Effector memory CD4-positive, alpha-beta T cell (primary cell): ENCODE data around the gene SLCO3A1.

Experiments
- DNase-seq, 3 donors: peaks; one replicate each; pipeline ENCODE4 v3.0.0-alpha.2; 2020
- H3K27ac ChIP-seq: 2 replicates; pipeline ENCODE4 v1.7.0; 2013; ENCODE audit warnings: mild to moderate bottlenecking, low read length, moderate library complexity; ENCODE audit not compliant: insufficient read depth, poor library complexity, severe bottlenecking
- H3K27me3 ChIP-seq: replicated peaks from 2 replicates; pipeline ENCODE4 v1.7.0; 2013; ENCODE audit warnings: mild to moderate bottlenecking, low read length; ENCODE audit not compliant: insufficient read depth, control insufficient read depth, poor library complexity, severe bottlenecking
- H3K36me3 ChIP-seq: 2 replicates; pipeline ENCODE4 v1.7.0; 2013; ENCODE audit warnings: mild to moderate bottlenecking, low read length, moderate library complexity; ENCODE audit not compliant: control insufficient read depth, insufficient read depth
- H3K4me1 ChIP-seq: 2 replicates; pipeline ENCODE4 v1.7.0; 2013; ENCODE audit warnings: low read length, mild to moderate bottlenecking; ENCODE audit not compliant: control insufficient read depth, insufficient read depth, poor library complexity, severe bottlenecking
- H3K4me3 ChIP-seq: 2 replicates; pipeline ENCODE4 v1.7.0; 2013; ENCODE audit warnings: low read length, low read depth, mild to moderate bottlenecking; ENCODE audit not compliant: insufficient read depth, poor library complexity, severe bottlenecking
- H3K9me3 ChIP-seq: 2 replicates; pipeline ENCODE4 v1.7.0; 2013; ENCODE audit warnings: mild to moderate bottlenecking, low read length, moderate library complexity; ENCODE audit not compliant: control insufficient read depth

The SLCO3A1 gene

GRCh38 chr15:91919014-91919534, 65.6 kb downstream of the SLCO3A1 start:
- Histone ChIP-seq H3K9me3 (no peaks in the 10 kb centered on the region), H3K27ac (no peak overlapping the region), H3K4me1 (peaks cover 19% of the 10 kb centered on the region), H3K36me3 (peaks cover 18% of the 10 kb centered on the region), H3K27me3 (no peaks in the 10 kb centered on the region), H3K4me3 (no peak overlapping the region)
- no peak for DNase-seq

DNA sequence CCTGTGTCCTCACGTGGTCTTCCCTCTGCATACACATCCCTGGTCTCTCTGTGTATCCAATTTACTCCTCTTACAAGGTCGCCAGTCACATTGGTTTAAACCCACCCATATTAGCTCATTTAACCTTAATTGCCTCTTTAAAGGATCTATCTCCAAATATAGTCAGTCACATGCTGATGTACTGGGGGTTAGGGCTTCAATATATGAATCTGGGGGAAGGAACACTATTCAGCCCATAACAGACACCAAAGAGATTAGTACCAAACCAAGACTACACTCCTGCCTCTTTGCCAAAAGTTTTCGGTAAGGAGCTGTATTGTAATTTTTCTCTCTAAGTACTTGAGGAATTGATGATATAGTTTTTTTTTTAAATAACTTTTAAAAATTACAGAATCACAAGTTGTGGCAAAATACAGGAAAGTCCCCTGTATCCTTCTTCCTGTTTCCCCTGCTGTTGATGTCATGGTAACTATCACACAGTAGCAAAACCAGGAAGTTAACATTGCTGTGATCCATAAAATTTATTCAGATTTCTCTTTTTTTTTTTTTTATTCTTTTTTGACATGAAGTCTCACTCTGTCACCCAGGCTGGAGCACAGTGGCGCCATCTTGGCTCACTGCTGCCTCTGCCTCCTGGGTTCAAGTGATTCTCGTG, 67.8 kb downstream of the SLCO3A1 start:
- H3K27ac ChIP-seq, result peak overlapping the region; percentile 35
- no peaks in the 10 kb centered on the region for H3K27me3 ChIP-seq
- peaks cover 12% of the 10 kb centered on the region for H3K36me3 ChIP-seq
- peaks cover 19% of the 10 kb centered on the region for H3K4me1 ChIP-seq
- no peak for DNase-seq
- no peaks in the 10 kb centered on the region for H3K9me3 ChIP-seq
- no peak overlapping the region for H3K4me3 ChIP-seq

- Histone ChIP-seq H3K27ac (no peak overlapping the region), H3K9me3 (no peaks in the 10 kb centered on the region), H3K36me3 (peaks cover 7% of the 10 kb centered on the region), H3K4me1 (peaks cover 21% of the 10 kb centered on the region), H3K4me3 (no peak overlapping the region), H3K27me3 (no peaks in the 10 kb centered on the region)
- DNase-seq, result no peak
Measured at GRCh38 chr15:91921843-91922198, 68.3 kb downstream of the SLCO3A1 start.

DNA sequence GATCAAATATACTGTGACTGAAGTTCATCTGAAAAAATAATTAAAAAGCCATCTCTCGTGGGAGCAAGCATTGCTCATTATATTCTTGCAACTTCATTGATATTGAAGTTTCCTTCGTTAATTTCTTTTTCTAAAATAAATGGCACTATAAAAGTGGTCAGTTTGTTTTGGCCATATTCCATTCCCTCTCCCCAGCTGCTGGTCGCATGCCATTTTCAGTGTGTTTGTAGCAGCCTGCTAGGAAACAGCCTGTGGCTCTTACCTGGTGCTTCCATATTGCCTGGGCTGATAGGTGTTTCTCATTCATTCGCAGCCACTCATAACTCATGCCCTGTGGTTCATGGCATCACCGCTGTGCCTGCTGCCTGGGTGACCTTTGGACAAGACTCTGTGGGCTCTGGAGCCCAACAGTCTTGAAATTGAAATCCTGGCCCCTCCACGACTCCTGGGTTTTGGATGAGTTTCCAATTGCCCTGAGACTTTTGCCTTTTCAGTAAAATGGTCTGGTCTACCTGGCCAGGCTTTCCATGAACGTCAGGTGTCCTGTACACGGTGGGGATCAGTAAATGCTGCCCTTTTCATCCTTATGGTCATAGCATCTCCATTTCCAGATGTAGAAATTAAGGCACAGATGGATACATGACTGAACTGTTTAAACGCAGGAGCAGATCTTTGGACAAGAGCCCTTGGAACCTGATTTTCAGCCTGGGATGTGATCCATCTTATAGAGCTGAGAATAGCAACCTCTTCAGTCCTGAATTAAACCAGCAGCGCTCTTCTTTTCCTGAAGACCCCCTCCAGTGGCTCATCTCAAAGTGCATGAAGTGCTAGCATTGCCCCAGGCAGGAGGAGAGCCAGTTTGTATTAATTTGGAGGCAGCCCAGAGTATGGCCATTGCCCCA, 69.4 kb downstream of the SLCO3A1 start:
- DNase-seq, result no peak
- Histone ChIP-seq H3K4me3 (no peak overlapping the region), H3K27ac (no peak overlapping the region), H3K9me3 (no peaks in the 10 kb centered on the region), H3K4me1 (peaks cover 27% of the 10 kb centered on the region), H3K36me3 (no peaks in the 10 kb centered on the region), H3K27me3 (no peaks in the 10 kb centered on the region)

DNA sequence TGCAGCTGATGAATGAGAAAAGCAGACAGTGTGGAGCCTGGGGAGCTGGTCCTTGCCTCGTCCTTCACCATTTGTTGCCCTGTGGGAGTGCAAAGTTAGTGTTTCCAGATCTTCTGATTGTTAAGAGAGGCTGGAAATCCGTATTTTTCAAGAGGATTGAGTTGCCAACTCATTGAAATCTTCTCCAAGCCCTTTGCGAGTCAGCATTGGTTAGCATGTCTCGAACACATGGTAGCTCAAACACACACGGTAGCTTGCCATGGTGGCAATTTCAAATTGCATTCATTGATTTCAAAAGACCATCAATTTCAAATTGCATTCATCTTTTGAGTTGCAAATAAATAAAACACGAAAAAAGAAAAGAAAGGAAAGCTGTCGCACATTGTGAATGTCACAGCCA, 70.7 kb downstream of the SLCO3A1 start:
- no peak for DNase-seq
- H3K36me3 ChIP-seq, result no peaks in the 10 kb centered on the region
- peaks cover 27% of the 10 kb centered on the region for H3K4me1 ChIP-seq
- no peaks in the 10 kb centered on the region for H3K9me3 ChIP-seq
- no peaks in the 10 kb centered on the region for H3K27me3 ChIP-seq
- no peak overlapping the region for H3K27ac ChIP-seq
- H3K4me3 ChIP-seq, result no peak overlapping the region

DNA sequence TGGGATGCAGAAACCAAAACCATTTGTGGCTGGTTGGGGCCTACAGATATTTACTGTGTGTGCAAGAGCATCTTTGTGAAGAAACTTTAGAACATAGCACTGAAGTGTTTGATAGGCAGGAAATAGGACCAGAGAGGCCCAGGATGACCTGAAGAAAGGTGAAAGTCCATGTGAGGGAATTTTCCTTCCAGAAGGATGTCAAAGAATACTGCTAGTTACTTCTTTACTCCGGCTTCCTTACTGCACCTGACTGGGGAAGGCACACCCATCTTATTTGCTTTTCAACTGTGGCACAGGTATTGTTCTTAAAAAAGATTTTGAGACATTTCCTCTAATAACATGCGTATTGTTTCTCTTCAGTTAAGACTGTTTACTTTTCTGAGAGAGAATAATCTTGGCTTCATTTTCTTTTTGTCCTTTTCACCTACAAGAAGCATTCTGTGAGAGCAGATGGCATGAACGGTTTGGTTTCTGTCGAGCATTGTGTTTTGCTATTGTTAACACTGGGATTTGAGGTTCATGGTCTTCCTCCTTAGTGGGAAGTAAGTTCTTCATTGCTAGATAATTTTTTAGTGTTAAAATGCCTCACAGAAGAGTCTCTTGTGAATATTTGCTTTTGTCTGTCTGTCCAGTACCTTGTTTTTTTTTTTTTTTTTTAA, 71.5 kb downstream of the SLCO3A1 start:
- no peak for DNase-seq
- Histone ChIP-seq H3K9me3 (no peaks in the 10 kb centered on the region), H3K4me1 (peaks cover 27% of the 10 kb centered on the region), H3K27me3 (no peaks in the 10 kb centered on the region), H3K27ac (no peak overlapping the region), H3K4me3 (no peak overlapping the region), H3K36me3 (no peaks in the 10 kb centered on the region)

DNA sequence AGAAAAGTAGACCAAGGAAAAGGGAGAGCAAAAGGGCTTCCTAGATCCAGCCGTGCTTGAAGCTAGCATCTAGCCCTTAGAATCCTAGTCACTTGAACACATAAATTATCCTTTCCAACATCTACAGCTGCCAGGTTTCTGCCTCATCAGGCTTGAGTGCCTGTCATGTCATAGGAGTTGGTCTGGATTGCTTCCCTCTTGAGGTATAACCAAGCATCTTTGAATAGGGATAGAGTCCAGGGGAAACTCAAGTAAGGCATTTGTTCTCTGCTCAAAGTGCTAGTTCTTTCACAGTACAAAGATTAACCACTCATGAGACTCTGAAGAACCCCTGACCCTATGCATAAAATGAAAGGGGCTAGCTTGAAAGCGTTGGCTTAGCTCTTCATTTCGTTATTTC, 72.3 kb downstream of the SLCO3A1 start:
- no peak overlapping the region for H3K27ac ChIP-seq
- no peaks in the 10 kb centered on the region for H3K36me3 ChIP-seq

DNA sequence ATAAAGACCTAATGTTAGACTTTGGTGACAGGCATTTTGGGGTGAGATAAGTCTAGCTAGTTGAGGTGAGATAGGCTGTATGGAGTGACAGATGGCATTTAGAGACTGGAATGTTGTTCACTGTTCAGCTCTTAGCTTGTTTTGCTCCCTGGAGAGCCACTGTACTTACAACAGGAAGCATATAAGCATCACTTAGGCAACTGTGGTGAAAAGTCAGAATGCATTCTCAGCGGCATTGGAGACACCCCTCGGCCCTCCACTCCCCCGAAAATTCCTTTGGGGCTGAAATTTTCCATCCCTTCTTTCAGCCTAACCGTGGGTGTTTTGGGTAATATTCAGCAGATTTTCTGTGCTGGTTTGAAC, 73.4 kb downstream of the SLCO3A1 start:
- H3K36me3 ChIP-seq, result no peaks in the 10 kb centered on the region
- DNase-seq, result no peak
- H3K4me3 ChIP-seq, result no peak overlapping the region
- no peaks in the 10 kb centered on the region for H3K9me3 ChIP-seq
- peaks cover 10% of the 10 kb centered on the region for H3K4me1 ChIP-seq
- no peak overlapping the region for H3K27ac ChIP-seq
- no peaks in the 10 kb centered on the region for H3K27me3 ChIP-seq

More for the DNA sequence above, 72.3 kb downstream of the SLCO3A1 start:
- H3K4me1 ChIP-seq, result peaks cover 19% of the 10 kb centered on the region
- H3K9me3 ChIP-seq, result no peaks in the 10 kb centered on the region
- H3K27me3 ChIP-seq, result no peaks in the 10 kb centered on the region
- no peak overlapping the region for H3K4me3 ChIP-seq
- no peak for DNase-seq

DNA sequence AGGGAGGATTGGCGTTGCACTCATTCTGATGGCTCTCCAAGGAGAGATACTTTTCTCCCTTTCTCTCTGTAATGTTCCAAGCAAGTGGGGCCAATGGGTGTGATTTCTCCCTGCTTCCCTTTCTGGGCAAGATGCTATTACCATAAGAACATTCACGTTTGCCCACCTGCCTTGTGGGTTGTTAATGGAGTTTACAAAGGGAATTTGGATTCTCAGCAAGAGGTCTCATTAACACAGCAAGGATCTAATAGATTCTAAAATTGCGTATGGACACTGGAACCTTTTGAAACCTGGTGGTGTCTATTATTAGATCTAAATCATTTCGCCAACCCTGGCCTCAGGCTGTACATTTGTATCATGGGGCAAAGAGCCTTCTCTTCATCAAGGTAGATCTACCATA, 74.1 kb downstream of the SLCO3A1 start:
- H3K9me3 ChIP-seq, result no peaks in the 10 kb centered on the region
- no peak for DNase-seq
- peaks cover 8% of the 10 kb centered on the region for H3K4me1 ChIP-seq
- H3K36me3 ChIP-seq, result no peaks in the 10 kb centered on the region
- no peaks in the 10 kb centered on the region for H3K27me3 ChIP-seq
- no peak overlapping the region for H3K4me3 ChIP-seq
- H3K27ac ChIP-seq, result no peak overlapping the region

- peaks cover 8% of the 10 kb centered on the region for H3K4me1 ChIP-seq
- H3K27ac ChIP-seq, result no peak overlapping the region
- H3K27me3 ChIP-seq, result no peaks in the 10 kb centered on the region
- DNase-seq, result no peak
- no peak overlapping the region for H3K4me3 ChIP-seq
- no peaks in the 10 kb centered on the region for H3K9me3 ChIP-seq
- H3K36me3 ChIP-seq, result no peaks in the 10 kb centered on the region
Measured at GRCh38 chr15:91928675-91929074, 75.2 kb downstream of the SLCO3A1 start.
